ENCODE measurements around the gene SUPT4H1. TPM values are rescaled to one million over a fixed set of nuclear protein-coding genes. Genes with fewer than 3 reads are reported as not detected.

The SUPT4H1 gene
- polyA plus RNA-seq, 1 donor = 121 TPM

DNA sequence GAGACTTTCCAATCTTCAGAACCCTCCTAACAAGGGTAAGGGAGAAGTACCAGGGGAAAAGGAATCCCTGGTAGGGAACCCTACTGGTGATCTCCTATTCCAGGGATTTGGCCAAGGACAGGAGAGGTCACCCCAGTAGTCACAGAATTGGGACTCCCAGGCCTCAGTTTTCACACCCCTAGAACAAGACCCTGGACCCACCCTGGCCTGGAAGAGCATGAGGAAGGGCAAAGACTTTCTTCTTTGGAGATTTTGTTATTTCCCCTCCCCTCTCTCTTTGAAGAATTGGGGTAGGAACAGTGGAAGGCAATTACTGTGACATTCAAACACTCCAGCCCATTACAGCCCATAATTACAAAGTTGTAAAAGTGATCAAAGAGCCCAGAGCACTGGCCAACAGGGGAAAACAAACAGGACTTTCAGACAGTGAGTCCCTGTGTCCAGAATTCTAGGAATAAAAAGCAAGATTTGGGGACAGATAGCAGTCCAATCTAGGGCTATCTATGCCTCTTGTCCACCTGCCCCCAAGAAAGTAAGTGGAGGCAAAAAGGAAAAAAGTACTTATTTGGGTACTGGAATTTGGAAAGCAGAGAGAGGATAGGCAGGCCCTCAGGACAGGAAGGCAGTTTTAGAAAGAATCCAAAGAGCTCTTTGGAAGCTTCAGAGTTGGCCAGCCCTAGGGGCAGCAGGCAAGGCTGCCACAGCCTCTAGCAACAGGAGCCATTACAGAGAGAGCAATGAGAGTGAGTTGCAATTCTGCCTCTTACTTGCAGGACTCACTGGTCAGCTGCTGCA lies 13.4 kb upstream of the SUPT4H1 start:
- no peak for DNase-seq

- no peak for DNase-seq
These were observed 12.4 kb upstream of the SUPT4H1 start for GRCh38 chr17:58364270-58364942.

DNA sequence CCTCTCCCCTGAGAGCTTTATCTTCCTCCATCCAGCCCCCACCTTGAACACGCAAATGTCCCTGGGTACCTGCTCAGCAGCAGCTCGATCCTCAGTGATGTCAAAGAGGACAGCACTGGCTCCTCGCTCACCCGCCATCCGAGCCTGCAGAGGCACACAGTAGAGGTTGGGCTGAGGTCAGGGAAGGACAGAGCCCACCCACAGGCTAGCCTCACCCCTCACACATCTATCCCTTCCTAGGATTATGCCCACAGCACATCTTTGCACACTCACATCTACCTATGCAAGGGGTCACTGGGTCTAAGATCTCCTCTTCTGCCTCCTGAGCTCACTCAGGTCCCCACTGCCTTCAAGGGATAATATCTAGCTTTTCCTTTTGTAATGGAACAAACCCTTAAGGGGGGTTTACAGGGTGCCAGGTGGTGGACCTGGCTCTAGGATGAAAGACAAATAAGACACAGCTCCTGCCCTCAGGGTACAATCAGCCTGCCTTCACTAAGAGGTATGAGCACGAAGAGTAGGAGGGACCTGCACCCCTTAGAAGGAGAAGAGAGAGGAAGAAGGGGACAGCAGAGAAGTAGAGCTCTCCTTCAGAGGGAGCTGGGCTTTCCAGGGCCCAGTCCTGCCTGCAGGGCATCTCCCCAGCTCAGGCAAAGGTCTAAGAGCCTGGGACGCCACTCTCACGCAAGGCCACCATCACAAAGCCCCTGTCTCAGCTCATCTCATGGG lies 11.6 kb upstream of the SUPT4H1 start:
- no peak for DNase-seq

GRCh38 chr17:58362368-58363014 lies 10.5 kb upstream of the SUPT4H1 start:
- DNase-seq = no peak

DNA sequence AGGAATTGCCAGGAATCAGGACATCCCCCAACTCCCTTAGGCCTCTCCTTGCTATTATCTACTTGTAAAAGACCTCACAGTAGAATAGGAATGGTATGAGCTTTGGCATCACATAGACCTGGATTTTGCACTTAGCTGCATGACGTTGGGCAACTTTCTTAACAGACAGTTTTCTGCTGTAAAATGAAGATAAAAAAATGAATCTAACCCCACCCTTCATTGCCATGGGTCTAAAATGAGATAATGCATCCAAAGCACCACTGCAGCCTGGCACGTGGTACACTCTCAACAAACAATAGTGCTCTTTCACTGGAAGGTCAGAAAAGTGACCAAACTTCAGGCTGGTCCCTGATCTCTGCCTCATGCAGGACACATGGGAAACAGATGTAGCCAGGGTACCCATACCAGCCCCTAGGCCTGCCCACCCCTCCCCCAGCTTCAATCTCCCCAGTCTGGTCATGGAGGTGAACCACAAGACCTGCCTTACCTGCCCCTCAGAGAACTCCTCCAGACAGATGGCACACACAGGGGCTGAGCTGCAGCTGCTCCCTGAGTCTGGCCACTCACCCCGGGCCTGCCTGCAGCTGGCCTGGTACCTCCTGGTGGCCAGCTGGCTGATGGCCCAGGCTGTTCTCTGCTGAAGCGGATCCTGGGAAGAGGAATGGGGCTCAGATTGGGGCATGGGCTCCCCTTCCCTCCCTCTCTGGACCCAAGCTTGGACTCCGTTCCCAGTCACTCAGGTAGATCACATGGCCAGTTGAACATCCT lies 8.5 kb upstream of the SUPT4H1 start:
- DNase-seq = no peak

DNA sequence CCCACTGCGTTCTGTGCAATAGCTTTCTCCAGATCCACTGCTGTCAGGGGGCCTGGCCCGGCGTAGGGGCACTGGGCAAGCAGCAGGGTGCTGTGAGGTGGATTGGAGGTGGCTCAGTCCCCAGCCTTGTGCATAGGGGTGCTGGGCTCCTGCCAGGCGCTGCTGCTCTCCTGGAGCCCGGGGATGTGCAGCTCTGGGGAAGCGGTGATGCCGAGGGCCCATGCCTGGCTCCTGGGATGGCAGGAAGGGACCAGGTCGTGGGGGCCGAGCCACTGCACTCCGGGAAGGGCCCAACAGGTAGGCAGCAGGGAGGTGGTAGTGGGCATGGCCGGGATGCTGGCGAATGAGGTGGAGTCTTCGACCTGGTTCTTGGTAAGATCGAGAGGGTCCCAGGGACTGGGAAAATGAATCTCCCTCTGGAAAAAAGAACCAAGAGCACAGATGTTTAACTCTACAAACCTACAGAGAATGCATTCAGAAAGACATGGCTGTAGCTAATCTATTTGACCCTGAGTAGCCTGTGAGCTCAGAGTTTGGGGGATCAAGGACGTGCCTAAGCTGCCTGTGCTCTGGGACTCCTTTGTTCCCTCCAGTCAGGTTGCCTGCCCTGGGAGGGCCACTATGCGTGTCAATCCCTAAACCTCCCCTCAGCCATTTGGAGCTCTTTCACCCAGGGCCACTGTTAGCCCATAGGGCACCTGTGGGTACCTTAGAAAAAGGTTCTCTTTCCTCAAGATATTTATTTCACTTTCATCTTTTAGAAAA lies 6.6 kb upstream of the SUPT4H1 start:
- no peak for DNase-seq

DNA sequence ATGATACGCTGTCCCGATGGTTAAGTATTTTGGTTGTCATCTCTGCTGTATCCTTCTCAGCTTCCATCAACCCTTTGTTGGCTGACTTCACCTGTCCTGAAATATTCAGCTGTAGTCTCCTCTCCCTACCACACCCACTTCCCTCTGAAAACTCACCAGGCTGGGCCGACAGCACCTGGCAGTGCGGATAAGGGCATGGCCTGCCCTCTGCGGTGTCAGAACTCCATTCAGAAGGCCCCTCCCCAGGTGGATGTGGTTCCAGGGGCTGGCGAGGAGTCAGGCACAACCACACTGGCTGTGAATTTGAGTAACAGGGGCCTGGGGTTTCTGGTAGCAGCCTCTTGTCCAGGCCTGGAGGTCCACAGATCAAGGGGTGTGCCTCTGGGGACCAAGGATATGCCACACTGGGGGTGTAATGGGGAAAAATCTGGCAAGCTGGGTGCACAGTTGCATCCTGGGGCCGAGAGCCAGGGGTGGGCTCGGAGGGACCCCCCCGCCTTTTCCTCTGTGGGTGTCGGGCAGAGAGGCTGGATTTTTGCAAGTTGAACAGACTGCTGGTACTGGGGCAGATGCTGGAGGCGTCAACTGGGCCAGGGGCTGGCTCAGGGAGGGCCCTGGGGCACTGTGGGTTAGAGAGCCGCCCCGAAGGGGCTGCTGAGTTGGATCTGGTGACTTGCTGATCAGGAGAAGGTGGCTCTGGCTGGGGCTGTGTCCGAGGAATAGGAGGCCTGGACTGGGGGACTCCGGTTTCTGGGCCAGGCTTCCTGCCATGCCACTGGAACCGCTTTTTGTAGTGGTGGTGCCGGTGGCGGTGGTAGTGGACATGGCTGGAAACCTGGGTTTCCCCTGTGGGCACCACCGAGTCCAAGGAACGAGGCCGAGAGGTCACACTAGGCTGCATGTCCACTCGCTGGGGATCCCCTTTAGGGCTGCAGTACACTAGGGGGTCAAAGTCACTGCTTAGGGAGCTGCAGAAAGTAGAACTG lies 5.6 kb upstream of the SUPT4H1 start:
- DNase-seq = no peak

DNA sequence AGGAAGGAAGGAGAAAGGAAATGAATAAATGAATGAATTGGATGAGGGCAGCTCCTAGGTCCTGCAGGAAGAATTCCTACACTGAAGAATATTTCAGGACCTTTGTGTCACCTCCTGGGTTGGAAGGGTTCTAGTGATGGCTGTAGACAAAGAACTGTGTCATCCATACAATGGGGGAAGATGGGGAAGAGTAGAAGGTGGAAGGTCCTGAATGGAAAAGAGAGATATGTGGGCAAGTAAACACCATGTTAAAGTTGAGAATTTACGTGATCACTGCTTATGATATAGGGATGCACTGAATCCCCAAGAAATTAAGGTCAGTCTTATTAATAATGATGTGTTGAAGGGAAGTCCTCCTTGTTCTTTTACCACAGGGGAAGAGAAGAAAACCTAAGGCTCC lies 4.2 kb upstream of the SUPT4H1 start:
- DNase-seq = no peak

DNA sequence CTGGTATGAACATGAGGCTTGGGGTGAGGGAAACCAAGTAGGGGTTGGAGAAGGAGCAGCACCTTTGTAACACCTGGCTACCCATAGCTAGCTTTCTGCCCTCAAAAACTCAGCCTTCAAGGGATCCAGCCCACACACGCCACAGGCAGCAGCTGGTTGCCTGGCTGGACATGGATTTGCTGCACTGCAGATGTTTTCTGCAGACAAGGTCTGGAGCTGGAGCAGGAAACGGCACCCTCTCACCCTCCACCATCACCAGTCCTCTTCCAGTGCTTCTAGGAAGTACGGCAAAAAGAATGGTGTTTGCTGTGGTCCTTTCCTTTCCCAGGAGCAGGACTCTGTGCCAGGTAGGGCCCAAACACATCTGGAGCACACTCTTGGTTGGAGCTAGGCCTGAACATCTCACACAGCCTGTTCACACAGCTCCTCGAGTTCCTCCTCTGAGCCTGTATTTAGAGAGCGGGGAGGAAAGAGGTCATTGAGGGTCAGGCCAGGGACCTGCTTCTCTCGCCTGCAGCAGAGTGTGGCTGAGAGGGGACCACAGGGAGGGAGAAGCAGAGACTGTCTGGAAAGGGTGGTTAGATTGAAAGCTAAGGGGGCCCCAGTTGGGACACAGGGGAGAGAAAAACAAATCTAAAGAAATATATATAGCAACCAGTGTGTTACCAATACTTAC lies 2.7 kb upstream of the SUPT4H1 start:
- DNase-seq = no peak

- no peak for DNase-seq
These were observed 1.4 kb upstream of the SUPT4H1 start for GRCh38 chr17:58353389-58353825.

- no peak for DNase-seq
These were observed 791 bp upstream of the SUPT4H1 start for GRCh38 chr17:58352596-58353388.

DNA sequence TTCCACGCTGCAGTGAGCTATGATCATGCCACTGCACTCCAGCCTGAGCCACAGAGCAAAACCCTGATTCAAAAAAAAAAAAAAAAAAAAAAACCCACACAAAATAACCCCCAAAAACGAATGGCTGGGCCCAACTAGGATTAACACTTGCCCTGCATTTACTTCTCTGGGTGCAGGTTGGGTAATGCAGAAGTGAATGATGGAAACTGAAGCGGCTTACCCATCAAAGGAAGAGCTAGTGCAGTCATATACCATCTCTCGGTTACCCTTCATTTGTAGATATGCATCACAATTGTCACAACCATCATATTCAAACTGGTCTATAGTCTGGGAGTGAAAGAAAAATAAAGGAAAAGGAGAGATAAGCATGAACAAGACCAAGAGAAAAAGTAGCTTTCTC lies 819 bp downstream of the SUPT4H1 start:
- DNase-seq = no peak

DNA sequence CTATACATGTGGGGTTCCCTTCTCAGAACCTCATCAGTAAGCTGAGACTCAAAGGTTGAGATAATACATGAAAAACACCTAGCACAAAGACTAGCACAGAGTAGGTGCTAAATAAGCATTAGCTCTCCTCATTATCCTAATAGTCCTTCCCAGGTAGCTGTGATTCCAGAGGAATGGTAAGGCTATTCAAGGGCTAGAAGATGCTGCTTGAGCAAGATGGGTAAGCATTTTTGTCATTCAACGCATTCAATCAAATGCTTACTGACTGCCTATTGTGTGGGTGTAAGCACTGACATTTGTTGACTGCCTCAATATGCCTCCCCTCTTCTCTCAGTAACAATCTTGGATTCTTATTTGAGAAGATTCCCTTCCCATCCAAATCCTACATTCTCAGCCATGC lies 4.0 kb downstream of the SUPT4H1 start:
- DNase-seq = no peak

- DNase-seq = no peak
These were observed 6.5 kb downstream of the SUPT4H1 start for GRCh38 chr17:58345500-58345899.

DNA sequence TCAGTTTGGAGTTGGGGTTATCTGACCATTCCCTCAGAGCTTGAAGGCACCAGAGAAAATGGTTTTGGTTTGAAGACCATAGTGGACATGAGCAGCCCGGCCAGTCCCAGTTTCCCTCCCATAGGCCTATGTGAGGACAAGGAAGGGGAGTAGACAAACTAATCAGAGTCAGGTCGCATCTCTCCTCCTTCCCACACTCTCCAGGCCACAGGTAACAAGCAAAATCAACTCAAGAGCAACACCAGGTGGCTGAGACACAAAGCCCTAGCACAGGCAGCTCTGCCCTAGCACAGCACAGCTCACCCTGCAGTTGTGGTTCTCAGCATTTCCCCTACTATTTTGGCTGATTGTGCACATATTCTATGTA lies 7.2 kb downstream of the SUPT4H1 start:
- DNase-seq = no peak

DNA sequence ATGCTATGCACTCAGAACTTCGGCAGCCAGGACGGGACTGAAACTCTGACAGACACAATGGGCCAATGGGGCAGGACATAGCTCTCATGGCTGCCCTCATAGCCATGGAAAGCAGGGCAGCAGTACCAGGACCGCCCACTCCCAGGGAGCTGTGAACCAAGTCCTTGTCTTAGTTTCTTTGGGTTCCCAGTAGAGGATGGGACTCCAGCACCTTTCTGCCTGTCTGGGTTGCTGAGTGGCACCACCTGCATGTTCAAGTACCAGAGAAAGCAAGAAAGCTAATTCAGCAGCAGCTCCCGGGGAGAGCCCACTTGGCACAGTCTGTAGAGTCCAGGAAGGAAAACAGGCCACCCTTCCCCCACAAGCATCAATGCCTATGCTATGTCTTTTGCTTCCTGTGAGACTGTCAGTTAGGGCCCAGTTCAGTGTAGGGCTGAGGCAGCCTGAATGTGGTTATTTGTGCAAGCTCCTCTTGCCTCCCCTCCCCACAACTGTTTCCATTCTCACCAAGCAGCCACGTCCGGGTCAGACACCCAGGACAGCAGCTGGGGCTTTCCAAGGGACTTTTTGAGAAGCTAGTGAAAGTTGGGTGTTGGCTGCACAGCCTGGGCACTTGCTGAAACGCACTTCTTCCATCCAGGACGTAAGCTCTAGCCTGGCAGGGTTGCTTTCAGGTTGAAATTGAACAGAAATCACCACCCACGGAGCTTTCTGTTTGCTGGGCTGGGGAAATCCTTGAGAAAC lies 7.8 kb downstream of the SUPT4H1 start:
- DNase-seq = no peak

GRCh38 chr17:58343131-58343530 lies 8.9 kb downstream of the SUPT4H1 start:
- no peak for DNase-seq

All from left kidney (tissue), 2 donors.